Measurements from ENCODE around the gene SLC10A7. TPM values are rescaled to one million over a fixed set of nuclear protein-coding genes. Genes with fewer than 3 reads are reported as not detected.

SLC10A7 gene
- total and polyA plus RNA-seq, 2 experiments from 2014 or later = 0.81 to 4.3 TPM

DNA sequence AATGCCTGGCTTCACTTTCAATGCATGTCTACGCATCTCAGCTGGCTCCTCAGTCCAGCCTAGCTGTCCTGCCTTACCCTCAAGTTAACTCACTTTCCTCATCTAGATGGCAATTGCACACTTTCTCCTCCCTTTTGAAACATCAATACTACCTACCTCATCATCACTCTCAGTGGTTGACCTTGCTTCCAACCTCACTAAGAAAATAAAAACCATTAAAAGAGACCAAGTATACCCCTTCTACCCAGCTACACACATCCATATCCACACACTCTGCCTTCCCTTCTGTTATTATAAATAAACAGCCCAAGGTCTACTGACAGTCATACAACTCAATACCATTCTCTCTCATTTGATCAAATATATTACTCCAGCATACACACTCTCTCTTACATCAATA lies 21.5 kb downstream of the SLC10A7 start:
- Histone ChIP-seq H3K36me3 (ENCODE audit: insufficient read depth) (no peaks in the 10 kb centered on the region), H3K9me2 (ENCODE audit: insufficient read depth) (no peaks in the 10 kb centered on the region), H2AFZ (no peak overlapping the region), H3F3A (replicated peaks; ENCODE audit: low read depth) (no peaks in the 10 kb centered on the region), H4K20me1 (replicated peaks; ENCODE audit: insufficient read depth) (no peaks in the 10 kb centered on the region), H3K4me1 (ENCODE audit: insufficient read depth) (no peaks in the 10 kb centered on the region), H3K79me2 (replicated peaks; ENCODE audit: insufficient read depth) (no peaks in the 10 kb centered on the region), H3K4me3 (no peak overlapping the region), H3K27me3 (ENCODE audit: insufficient read depth) (no peaks in the 10 kb centered on the region), H3K27ac (ENCODE audit: low read depth) (no peak overlapping the region), H3K4me2 (no peak overlapping the region)
- no peak for TF ChIP-seq JUNB (IDR thresholded peaks at IDR 0.05; ENCODE audit: unreplicated experiment)
- no peak for TF ChIP-seq EZH2phosphoT487 (IDR thresholded peaks at IDR 0.05; ENCODE audit: unreplicated experiment)
- TF ChIP-seq, protein P1, sequence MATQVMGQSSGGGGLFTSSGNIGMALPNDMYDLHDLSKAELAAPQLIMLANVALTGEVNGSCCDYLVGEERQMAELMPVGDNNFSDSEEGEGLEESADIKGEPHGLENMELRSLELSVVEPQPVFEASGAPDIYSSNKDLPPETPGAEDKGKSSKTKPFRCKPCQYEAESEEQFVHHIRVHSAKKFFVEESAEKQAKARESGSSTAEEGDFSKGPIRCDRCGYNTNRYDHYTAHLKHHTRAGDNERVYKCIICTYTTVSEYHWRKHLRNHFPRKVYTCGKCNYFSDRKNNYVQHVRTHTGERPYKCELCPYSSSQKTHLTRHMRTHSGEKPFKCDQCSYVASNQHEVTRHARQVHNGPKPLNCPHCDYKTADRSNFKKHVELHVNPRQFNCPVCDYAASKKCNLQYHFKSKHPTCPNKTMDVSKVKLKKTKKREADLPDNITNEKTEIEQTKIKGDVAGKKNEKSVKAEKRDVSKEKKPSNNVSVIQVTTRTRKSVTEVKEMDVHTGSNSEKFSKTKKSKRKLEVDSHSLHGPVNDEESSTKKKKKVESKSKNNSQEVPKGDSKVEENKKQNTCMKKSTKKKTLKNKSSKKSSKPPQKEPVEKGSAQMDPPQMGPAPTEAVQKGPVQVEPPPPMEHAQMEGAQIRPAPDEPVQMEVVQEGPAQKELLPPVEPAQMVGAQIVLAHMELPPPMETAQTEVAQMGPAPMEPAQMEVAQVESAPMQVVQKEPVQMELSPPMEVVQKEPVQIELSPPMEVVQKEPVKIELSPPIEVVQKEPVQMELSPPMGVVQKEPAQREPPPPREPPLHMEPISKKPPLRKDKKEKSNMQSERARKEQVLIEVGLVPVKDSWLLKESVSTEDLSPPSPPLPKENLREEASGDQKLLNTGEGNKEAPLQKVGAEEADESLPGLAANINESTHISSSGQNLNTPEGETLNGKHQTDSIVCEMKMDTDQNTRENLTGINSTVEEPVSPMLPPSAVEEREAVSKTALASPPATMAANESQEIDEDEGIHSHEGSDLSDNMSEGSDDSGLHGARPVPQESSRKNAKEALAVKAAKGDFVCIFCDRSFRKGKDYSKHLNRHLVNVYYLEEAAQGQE (IDR thresholded peaks at IDR 0.05; ENCODE audit: unreplicated experiment) = no peak
- TF ChIP-seq ZNF331 (CRISPR knock-in tag; IDR thresholded peaks at IDR 0.05; ENCODE audit: low read depth) = no peak
- TF ChIP-seq ZNF114 (CRISPR knock-in tag; IDR thresholded peaks at IDR 0.05) = no peak
- no peak for TF ChIP-seq NANOG (IDR thresholded peaks at IDR 0.05; ENCODE audit: borderline replicate concordance)
- TF ChIP-seq CREB1 (CRISPR knock-in tag; IDR thresholded peaks at IDR 0.05; ENCODE audit: low read depth) = no peak
- TF ChIP-seq POLR2AphosphoS5 (IDR thresholded peaks at IDR 0.05; ENCODE audit: low read depth) = no peak
- ATAC-seq = no peak
- Mint-ChIP-seq H3K27ac (no peak overlapping the region), H3K27me3 (ENCODE audit: insufficient read depth, low read depth, poor library complexity) (no peaks in the 10 kb centered on the region), H3K36me3 (ENCODE audit: low read depth) (no peaks in the 10 kb centered on the region), H3K4me3 (no peak overlapping the region), H3K9me3 (no peaks in the 10 kb centered on the region), H3K4me1 (peaks cover 2% of the 10 kb centered on the region; the same call in 1 of the 3 replicates)
- no peak for DNase-seq (ENCODE audit: low spot score)

DNA sequence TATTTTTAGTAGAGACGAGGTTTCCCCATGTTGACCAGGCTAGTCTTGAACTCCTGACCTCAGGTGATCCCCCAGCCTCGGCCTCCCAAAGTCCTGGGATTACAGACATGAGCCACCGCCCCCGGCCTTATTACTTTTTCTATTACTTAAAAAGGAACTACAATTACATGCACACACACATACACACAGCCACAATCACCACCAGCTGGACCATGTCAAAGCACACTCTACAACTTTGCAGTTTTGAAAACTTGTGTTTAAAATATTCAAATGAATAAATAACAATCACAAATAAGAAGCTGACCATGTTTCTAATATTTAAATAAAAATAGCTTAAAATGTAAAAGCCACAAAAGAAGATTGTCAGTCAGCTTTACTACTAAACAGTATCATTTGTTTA lies 23.4 kb downstream of the SLC10A7 start:
- Mint-ChIP-seq H3K9me3 (no peaks in the 10 kb centered on the region), H3K36me3 (ENCODE audit: low read depth) (no peaks in the 10 kb centered on the region), H3K27me3 (ENCODE audit: insufficient read depth, low read depth, poor library complexity) (no peaks in the 10 kb centered on the region), H3K27ac (no peak overlapping the region), H3K4me1 (peaks cover 2% of the 10 kb centered on the region; the same call in 1 of the 3 replicates), H3K4me3 (no peak overlapping the region)
- Histone ChIP-seq H3K27me3 (ENCODE audit: insufficient read depth) (no peaks in the 10 kb centered on the region), H3K9me2 (ENCODE audit: insufficient read depth) (no peaks in the 10 kb centered on the region), H3K4me2 (no peak overlapping the region), H3K4me3 (no peak overlapping the region), H3K27ac (ENCODE audit: low read depth) (no peak overlapping the region), H4K20me1 (replicated peaks; ENCODE audit: insufficient read depth) (no peaks in the 10 kb centered on the region), H3F3A (replicated peaks; ENCODE audit: low read depth) (no peaks in the 10 kb centered on the region), H3K79me2 (replicated peaks; ENCODE audit: insufficient read depth) (no peaks in the 10 kb centered on the region), H3K36me3 (ENCODE audit: insufficient read depth) (no peaks in the 10 kb centered on the region), H3K4me1 (ENCODE audit: insufficient read depth) (no peaks in the 10 kb centered on the region), H2AFZ (no peak overlapping the region)
- ATAC-seq (no peak), DNase-seq (ENCODE audit: low spot score) (no peak)
- no peak for TF ChIP-seq CTCF (conservative IDR thresholded peaks at IDR 0.05; ENCODE audit: low read depth in 2 of 2)
- TF ChIP-seq ETS1 (IDR thresholded peaks at IDR 0.05) = no peak
- TF ChIP-seq JUNB (IDR thresholded peaks at IDR 0.05; ENCODE audit: unreplicated experiment) = no peak
- TF ChIP-seq, protein P1 (IDR thresholded peaks at IDR 0.05; ENCODE audit: unreplicated experiment) = no peak
- no peak for TF ChIP-seq STAT1 (IDR thresholded peaks at IDR 0.05; ENCODE audit: unreplicated experiment)
- no peak for TF ChIP-seq EZH2phosphoT487 (IDR thresholded peaks at IDR 0.05; ENCODE audit: unreplicated experiment)

Data from GM23338 (cell line).